OCI-LY1 (cell line): ENCODE results near the gene GGA2.

Experiments used
- EZH2 ChIP-seq: fragments of 200-600 bp; sonication (generic), shearing (Covaris generic); IDR thresholded peaks from 2 replicates; pipeline ENCODE4 v1.8.0; 2017; ENCODE audit warnings: borderline replicate concordance, mixed run types, mild to moderate bottlenecking, antibody characterized with exemption, low read length, moderate library complexity, mixed read lengths
- TF ChIP-seq, protein P1 (sequence below): fragments of 200-600 bp; sonication (generic), shearing (Covaris generic); IDR thresholded peaks from 2 replicates; pipeline ENCODE4 v1.5.1; 2017; ENCODE audit warnings: mild to moderate bottlenecking, antibody characterized with exemption, low read length, moderate library complexity, mixed read lengths

DNA sequence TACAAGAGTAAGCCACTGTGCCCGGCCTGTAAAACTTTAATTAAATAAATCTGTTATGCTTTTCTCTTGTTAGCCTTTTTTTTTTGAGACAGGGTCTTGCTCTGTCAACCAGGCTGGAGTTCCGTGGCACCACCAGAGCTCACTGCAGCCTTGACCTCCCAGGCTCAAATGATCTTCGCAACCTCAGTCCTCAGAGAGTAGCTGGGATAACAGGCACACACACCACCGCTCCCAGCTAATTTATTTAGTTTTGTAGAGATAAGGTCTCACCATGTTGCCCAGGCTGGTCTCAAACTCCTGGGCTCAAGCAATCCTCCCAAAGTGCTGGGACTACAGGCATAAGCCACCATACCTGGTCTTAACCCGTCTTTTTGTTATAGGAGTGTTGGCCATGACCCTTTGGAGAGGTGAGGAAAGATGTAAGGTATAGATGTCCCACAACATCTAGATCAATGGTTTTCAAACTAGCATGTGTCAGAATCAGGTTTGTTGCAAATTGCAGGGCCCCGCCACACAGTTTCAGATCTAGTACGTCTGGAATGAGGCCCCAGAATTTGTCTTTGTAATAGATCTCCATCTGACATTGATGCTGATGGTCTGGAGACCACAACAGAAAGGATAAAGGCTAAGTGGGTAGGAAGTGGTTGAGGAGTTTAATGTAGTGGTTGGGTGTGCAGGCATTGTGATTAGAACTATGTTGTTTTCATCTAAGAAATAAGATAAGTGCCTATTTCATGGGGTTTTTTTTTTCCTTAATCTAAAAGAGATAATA lies 4.3 kb upstream of the GGA2 start:
- TF ChIP-seq, protein P1, sequence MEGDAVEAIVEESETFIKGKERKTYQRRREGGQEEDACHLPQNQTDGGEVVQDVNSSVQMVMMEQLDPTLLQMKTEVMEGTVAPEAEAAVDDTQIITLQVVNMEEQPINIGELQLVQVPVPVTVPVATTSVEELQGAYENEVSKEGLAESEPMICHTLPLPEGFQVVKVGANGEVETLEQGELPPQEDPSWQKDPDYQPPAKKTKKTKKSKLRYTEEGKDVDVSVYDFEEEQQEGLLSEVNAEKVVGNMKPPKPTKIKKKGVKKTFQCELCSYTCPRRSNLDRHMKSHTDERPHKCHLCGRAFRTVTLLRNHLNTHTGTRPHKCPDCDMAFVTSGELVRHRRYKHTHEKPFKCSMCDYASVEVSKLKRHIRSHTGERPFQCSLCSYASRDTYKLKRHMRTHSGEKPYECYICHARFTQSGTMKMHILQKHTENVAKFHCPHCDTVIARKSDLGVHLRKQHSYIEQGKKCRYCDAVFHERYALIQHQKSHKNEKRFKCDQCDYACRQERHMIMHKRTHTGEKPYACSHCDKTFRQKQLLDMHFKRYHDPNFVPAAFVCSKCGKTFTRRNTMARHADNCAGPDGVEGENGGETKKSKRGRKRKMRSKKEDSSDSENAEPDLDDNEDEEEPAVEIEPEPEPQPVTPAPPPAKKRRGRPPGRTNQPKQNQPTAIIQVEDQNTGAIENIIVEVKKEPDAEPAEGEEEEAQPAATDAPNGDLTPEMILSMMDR, result no peak
- no peak for TF ChIP-seq EZH2
